ENCODE results near the gene CD226.
"Not testable (repeated sequence)": the region's sequence is repeated elsewhere in the genome, so short reads cannot be mapped to it uniquely, and the experiment has no call there.

Gene CD226

GRCh38 chr18:69908838-69909237 lies 38.8 kb downstream of the CD226 start:
- no peaks in the 10 kb centered on the region for H3K27me3 ChIP-seq (ENCODE audit: control insufficient read depth, low read length)
- no peaks in the 10 kb centered on the region for H4K20me1 ChIP-seq (ENCODE audit: control insufficient read depth, insufficient read depth, low read depth, low read length)
- H3K4me1 ChIP-seq (ENCODE audit: control insufficient read depth, low read length): no peaks in the 10 kb centered on the region
- no peaks in the 10 kb centered on the region for H3K79me2 ChIP-seq (ENCODE audit: control insufficient read depth, low read length)
- TF ChIP-seq CTCF (IDR thresholded peaks at IDR 0.05; ENCODE audit: low read depth, low read length, poor library complexity, severe bottlenecking): no peak
- TF ChIP-seq EZH2phosphoT487 (IDR thresholded peaks at IDR 0.05; ENCODE audit: borderline replicate concordance, low read length): no peak
- no peak overlapping the region for H3K4me3 ChIP-seq (ENCODE audit: low read length)
- H3K27ac ChIP-seq (ENCODE audit: low read depth, low read length): no peak overlapping the region
- no peaks in the 10 kb centered on the region for H3F3A ChIP-seq (ENCODE audit: control insufficient read depth, insufficient read depth)
- no peaks in the 10 kb centered on the region for H3K9me2 ChIP-seq (replicated peaks; ENCODE audit: control insufficient read depth, low read length)
- H3K36me3 ChIP-seq (ENCODE audit: control insufficient read depth, low read length): no peaks in the 10 kb centered on the region
- no peaks in the 10 kb centered on the region for H3K9me3 ChIP-seq (ENCODE audit: control insufficient read depth, insufficient read depth, low read length)
- H3K4me2 ChIP-seq (ENCODE audit: low read length): no peak overlapping the region

GRCh38 chr18:69906765-69907164 lies 40.9 kb downstream of the CD226 start:
- H3K27me3 ChIP-seq (ENCODE audit: control insufficient read depth, low read length): no peaks in the 10 kb centered on the region
- H3K4me3 ChIP-seq (ENCODE audit: low read length): no peak overlapping the region
- TF ChIP-seq CTCF (IDR thresholded peaks at IDR 0.05; ENCODE audit: low read depth, low read length, poor library complexity, severe bottlenecking) (no peak), EZH2phosphoT487 (IDR thresholded peaks at IDR 0.05; ENCODE audit: borderline replicate concordance, low read length) (no peak)
- no peaks in the 10 kb centered on the region for H3F3A ChIP-seq (ENCODE audit: control insufficient read depth, insufficient read depth)
- H3K9me3 ChIP-seq (ENCODE audit: control insufficient read depth, insufficient read depth, low read length): no peaks in the 10 kb centered on the region
- no peaks in the 10 kb centered on the region for H3K36me3 ChIP-seq (ENCODE audit: control insufficient read depth, low read length)
- H4K20me1 ChIP-seq (ENCODE audit: control insufficient read depth, insufficient read depth, low read depth, low read length): no peaks in the 10 kb centered on the region
- H3K4me2 ChIP-seq (ENCODE audit: low read length): no peak overlapping the region
- H3K4me1 ChIP-seq (ENCODE audit: control insufficient read depth, low read length): no peaks in the 10 kb centered on the region
- no peak overlapping the region for H3K27ac ChIP-seq (ENCODE audit: low read depth, low read length)
- H3K9me2 ChIP-seq (replicated peaks; ENCODE audit: control insufficient read depth, low read length): no peaks in the 10 kb centered on the region
- H3K79me2 ChIP-seq (ENCODE audit: control insufficient read depth, low read length): no peaks in the 10 kb centered on the region

GRCh38 chr18:69900941-69901340 lies 46.7 kb downstream of the CD226 start:
- Histone ChIP-seq H3K27me3 (ENCODE audit: control insufficient read depth, low read length) (no peaks in the 10 kb centered on the region), H3K36me3 (ENCODE audit: control insufficient read depth, low read length) (no peaks in the 10 kb centered on the region), H3F3A (ENCODE audit: control insufficient read depth, insufficient read depth) (no peaks in the 10 kb centered on the region), H3K4me2 (ENCODE audit: low read length) (no peak overlapping the region), H3K9me3 (ENCODE audit: control insufficient read depth, insufficient read depth, low read length) (0 out of 2 replicates have a peak, but pooled peaks cover 3% of the 10 kb centered on the region), H3K4me3 (ENCODE audit: low read length) (no peak overlapping the region), H3K4me1 (ENCODE audit: control insufficient read depth, low read length) (no peaks in the 10 kb centered on the region), H4K20me1 (ENCODE audit: control insufficient read depth, insufficient read depth, low read depth, low read length) (no peaks in the 10 kb centered on the region), H3K79me2 (ENCODE audit: control insufficient read depth, low read length) (no peaks in the 10 kb centered on the region), H3K9me2 (replicated peaks; ENCODE audit: control insufficient read depth, low read length) (no peaks in the 10 kb centered on the region), H3K27ac (ENCODE audit: low read depth, low read length) (no peak overlapping the region)
- TF ChIP-seq CTCF (IDR thresholded peaks at IDR 0.05; ENCODE audit: low read depth, low read length, poor library complexity, severe bottlenecking) (no peak), EZH2phosphoT487 (IDR thresholded peaks at IDR 0.05; ENCODE audit: borderline replicate concordance, low read length) (no peak)

DNA sequence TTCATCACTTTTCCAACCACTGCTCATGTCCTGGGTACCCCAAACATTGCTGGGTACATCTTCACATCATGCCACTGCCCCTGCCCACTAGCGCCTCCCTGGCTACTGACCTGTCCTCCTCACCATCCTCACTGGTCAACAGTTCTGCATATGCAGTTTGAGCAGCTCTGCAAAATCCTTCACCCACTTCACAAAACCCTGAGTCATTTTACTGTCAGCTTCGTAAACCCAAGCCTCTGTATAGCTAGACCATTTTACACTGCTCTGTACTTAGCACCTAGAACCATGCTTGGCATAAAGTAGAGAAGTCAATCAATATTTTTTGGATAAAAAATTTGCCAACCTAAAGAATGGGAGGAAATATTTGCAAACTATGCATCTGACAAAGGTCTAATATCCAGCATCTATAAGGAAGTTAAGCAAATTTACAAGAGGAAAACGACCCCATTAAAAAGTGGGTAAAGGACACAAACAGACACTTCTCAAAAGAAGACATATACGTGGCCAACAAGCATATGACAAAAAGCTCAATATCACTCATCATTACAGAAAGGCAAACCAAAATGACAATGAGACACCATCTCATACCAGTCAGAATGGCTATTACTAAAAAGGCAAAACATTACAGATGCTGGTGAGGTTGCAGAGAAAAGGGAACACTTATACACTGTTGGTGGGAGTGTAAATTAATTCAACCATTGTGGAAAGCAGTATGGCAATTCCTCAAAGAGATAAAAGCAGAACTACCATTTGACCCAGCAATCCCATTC lies 48.3 kb downstream of the CD226 start:
- not testable (repeated sequence) for H3K4me2 ChIP-seq (ENCODE audit: low read length); H3K4me3 ChIP-seq (ENCODE audit: low read length); H3K9me2 ChIP-seq (replicated peaks; ENCODE audit: control insufficient read depth, low read length); H4K20me1 ChIP-seq (ENCODE audit: control insufficient read depth, insufficient read depth, low read depth, low read length); H3K36me3 ChIP-seq (ENCODE audit: control insufficient read depth, low read length); H3K79me2 ChIP-seq (ENCODE audit: control insufficient read depth, low read length); H3K27me3 ChIP-seq (ENCODE audit: control insufficient read depth, low read length); H3F3A ChIP-seq (ENCODE audit: control insufficient read depth, insufficient read depth); H3K9me3 ChIP-seq (ENCODE audit: control insufficient read depth, insufficient read depth, low read length); H3K4me1 ChIP-seq (ENCODE audit: control insufficient read depth, low read length); H3K27ac ChIP-seq (ENCODE audit: low read depth, low read length)
